Caco-2 (cell line): Measurements from ENCODE around the gene IP6K1. TPM values are rescaled to one million over a fixed set of nuclear protein-coding genes. Genes with fewer than 3 reads are reported as not detected.

ENCODE experiments used
- BruUV-seq: library from RNA; stranded (reverse); fragments of 400-500 nt; replicated peaks from 2 replicates; lab custom pipeline; 2021; lab: Mats Ljungman, UMichigan
- CTCF ChIA-PET: fragments of 300-600 bp; sonication (Branson Sonifier 250); formaldehyde crosslinking; loops from one replicate; lab custom pipeline; 2022; ENCODE audit warnings: antibody characterized with exemption; lab: Charles Lee
- POLR2A ChIA-PET: fragments of 300-600 bp; sonication (Branson Sonifier 250); formaldehyde crosslinking; loops from one replicate; lab custom pipeline; 2022; ENCODE audit warnings: antibody characterized with exemption; lab: Charles Lee
- DNase-seq, 2 experiments: peaks; one replicate each; pipeline versions ENCODE4 v3.0.0 to v3.0.0-alpha.2; 2020 to 2022
- H3K27me3 ChIP-seq: replicated peaks from 2 replicates; pipeline ENCODE4 v1.6.0; 2011; ENCODE audit warnings: low read length; ENCODE audit not compliant: control insufficient read depth, insufficient read depth
- H3K36me3 ChIP-seq: 2 replicates; pipeline ENCODE4 v1.5.1; 2011; ENCODE audit warnings: low read length; ENCODE audit not compliant: control insufficient read depth, insufficient read depth
- H3K4me1 ChIP-seq: fragments of 250-450 bp; sonication (Bioruptor Pico); 2 replicates; pipeline ENCODE4 v1.5.1; 2020; ENCODE audit warnings: mild to moderate bottlenecking
- H3K4me3 ChIP-seq: 2 replicates; pipeline ENCODE4 v1.5.1; 2011; ENCODE audit warnings: low read depth, mild to moderate bottlenecking, control low read depth, low read length
- H3K9me3 ChIP-seq: fragments of 250-450 bp; sonication (Bioruptor Pico); 2 replicates; pipeline ENCODE4 v1.5.1; 2020; ENCODE audit warnings: mild to moderate bottlenecking, moderate library complexity
- H3K27ac Mint-ChIP-seq: one replicate; pipeline ENCODE4 v1.8.0; 2022; ENCODE audit warnings: mixed read lengths; ENCODE audit not compliant: unreplicated experiment
- H3K27me3 Mint-ChIP-seq: one replicate; pipeline ENCODE4 v1.8.0; 2022; ENCODE audit warnings: mixed read lengths; ENCODE audit not compliant: insufficient read depth, unreplicated experiment
- H3K36me3 Mint-ChIP-seq: one replicate; pipeline ENCODE4 v1.8.0; 2022; ENCODE audit warnings: mild to moderate bottlenecking, mixed read lengths; ENCODE audit not compliant: insufficient read depth, unreplicated experiment
- H3K4me1 Mint-ChIP-seq: one replicate; pipeline ENCODE4 v1.8.0; 2022; ENCODE audit warnings: low read depth, mixed read lengths; ENCODE audit not compliant: unreplicated experiment
- H3K4me3 Mint-ChIP-seq: one replicate; pipeline ENCODE4 v1.8.0; 2022; ENCODE audit warnings: mild to moderate bottlenecking, moderate library complexity, mixed read lengths; ENCODE audit not compliant: unreplicated experiment
- H3K9me3 Mint-ChIP-seq: one replicate; pipeline ENCODE4 v1.8.0; 2022; ENCODE audit warnings: mixed read lengths; ENCODE audit not compliant: unreplicated experiment
- intact Hi-C: fragments of 100-400 bp; cut with micrococcal nuclease; formaldehyde crosslinking; loops from one replicate; pipeline ENCODE4 v1.10.0; 2022; ENCODE audit not compliant: unreplicated experiment
- microRNA-seq: library from miRNA; unstranded; fragments of <30 nt; microRNA quantifications from one replicate; pipeline ENCODE4 v1.2.0, GENCODE V29; 2022
- total RNA-seq: library from RNA; stranded (reverse); gene quantifications from 2 replicates; pipeline ENCODE4 v1.2.3, GENCODE V29; 2022
- TF ChIP-seq, protein P1 (sequence below), 2 experiments: fragments of 200-600 bp in 1 of 2; IDR thresholded peaks; 1 replicate in 1 of 2; 2 replicates in 1 of 2; pipeline versions ENCODE4 v1.5.1 to v1.8.0; 2011 to 2022; ENCODE audit warnings: antibody characterized with exemption in 1 of 2, control low read depth in 1 of 2, inconsistent platforms in 1 of 2, low read depth in 1 of 2, low read length in 1 of 2, mild to moderate bottlenecking in 1 of 2, moderate library complexity in 1 of 2; ENCODE audit not compliant: insufficient read depth in 1 of 2, severe bottlenecking in 1 of 2, unreplicated experiment in 1 of 2

Gene IP6K1
- total RNA-seq, 1 experiment from 2014 or later, result 35.5 TPM

DNA sequence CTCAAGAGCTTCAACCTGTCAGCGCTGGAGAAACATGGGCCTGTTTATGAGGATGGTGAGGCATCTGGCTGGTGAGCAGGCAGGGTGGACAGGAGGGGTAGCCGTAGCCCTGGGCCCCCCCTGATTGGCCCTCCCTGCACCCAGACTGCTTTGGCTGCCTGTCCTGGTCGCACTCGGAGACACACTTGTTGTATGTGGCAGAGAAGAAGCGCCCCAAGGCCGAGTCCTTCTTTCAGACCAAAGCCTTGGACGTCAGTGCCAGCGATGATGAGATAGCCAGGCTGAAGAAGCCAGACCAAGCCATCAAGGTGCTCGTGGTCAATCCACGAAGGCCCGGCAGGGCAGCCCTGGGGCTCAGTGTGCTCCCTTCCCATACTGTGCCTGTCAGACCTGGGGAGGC lies 110.4 kb downstream of the IP6K1 start:
- POLR2A ChIA-PET, result interaction anchor here (0.6 kb wide), 1 partner anchor 17 kb away, joined by 5 read pairs; no protein-coding TSS in a partner anchor

GRCh38 chr3:49674497-49674983 lies 111.8 kb downstream of the IP6K1 start:
- peaks cover 7% of the 10 kb centered on the region for H3K4me1 Mint-ChIP-seq
- Histone ChIP-seq H3K4me3 (peak overlapping the region; percentile 75), H3K36me3 (peaks cover 6% of the 10 kb centered on the region), H3K9me3 (no peaks in the 10 kb centered on the region), H3K27me3 (no peaks in the 10 kb centered on the region), H3K4me1 (0 out of 2 replicates have a peak, but pooled peaks cover 4% of the 10 kb centered on the region)
- intact Hi-C loops, result loop anchor here (1.0 to 5.0 kb wide), 2 partner anchors 87 to 334 kb away; partner anchors contain the start of gene USP4
- DNase-seq, result peak in 1 of 2 experiments; percentile 57
- peaks cover 46% of the 10 kb centered on the region for H3K36me3 Mint-ChIP-seq
- TF ChIP-seq, protein P1, sequence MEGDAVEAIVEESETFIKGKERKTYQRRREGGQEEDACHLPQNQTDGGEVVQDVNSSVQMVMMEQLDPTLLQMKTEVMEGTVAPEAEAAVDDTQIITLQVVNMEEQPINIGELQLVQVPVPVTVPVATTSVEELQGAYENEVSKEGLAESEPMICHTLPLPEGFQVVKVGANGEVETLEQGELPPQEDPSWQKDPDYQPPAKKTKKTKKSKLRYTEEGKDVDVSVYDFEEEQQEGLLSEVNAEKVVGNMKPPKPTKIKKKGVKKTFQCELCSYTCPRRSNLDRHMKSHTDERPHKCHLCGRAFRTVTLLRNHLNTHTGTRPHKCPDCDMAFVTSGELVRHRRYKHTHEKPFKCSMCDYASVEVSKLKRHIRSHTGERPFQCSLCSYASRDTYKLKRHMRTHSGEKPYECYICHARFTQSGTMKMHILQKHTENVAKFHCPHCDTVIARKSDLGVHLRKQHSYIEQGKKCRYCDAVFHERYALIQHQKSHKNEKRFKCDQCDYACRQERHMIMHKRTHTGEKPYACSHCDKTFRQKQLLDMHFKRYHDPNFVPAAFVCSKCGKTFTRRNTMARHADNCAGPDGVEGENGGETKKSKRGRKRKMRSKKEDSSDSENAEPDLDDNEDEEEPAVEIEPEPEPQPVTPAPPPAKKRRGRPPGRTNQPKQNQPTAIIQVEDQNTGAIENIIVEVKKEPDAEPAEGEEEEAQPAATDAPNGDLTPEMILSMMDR (IDR thresholded peaks at IDR 0.05; ENCODE audit: insufficient read depth in 1 of 2, low read depth in 1 of 2, low read length in 1 of 2, severe bottlenecking in 1 of 2, unreplicated experiment in 1 of 2), result no peak
- peak overlapping the region; percentile 96 for H3K27ac Mint-ChIP-seq
- POLR2A ChIA-PET, result no interaction called here
- CTCF ChIA-PET, result no interaction called here
- no TSS peak for BruUV-seq
- H3K27me3 Mint-ChIP-seq, result no peaks in the 10 kb centered on the region
- H3K9me3 Mint-ChIP-seq, result no peaks in the 10 kb centered on the region
- peak overlapping the region; percentile 93 for H3K4me3 Mint-ChIP-seq

More for the DNA sequence above, 110.4 kb downstream of the IP6K1 start:
- no peak overlapping the region for H3K4me3 Mint-ChIP-seq
- H3K4me1 Mint-ChIP-seq, result peaks cover 7% of the 10 kb centered on the region
- Histone ChIP-seq H3K27me3 (no peaks in the 10 kb centered on the region), H3K4me3 (no peak overlapping the region), H3K36me3 (peaks cover 6% of the 10 kb centered on the region), H3K9me3 (no peaks in the 10 kb centered on the region), H3K4me1 (0 out of 2 replicates have a peak, but pooled peaks cover 4% of the 10 kb centered on the region)
- CTCF ChIA-PET, result no interaction called here
- no peaks in the 10 kb centered on the region for H3K27me3 Mint-ChIP-seq
- intact Hi-C loops, result no loop called here
- TF ChIP-seq, protein P1 (IDR thresholded peaks at IDR 0.05; ENCODE audit: insufficient read depth in 1 of 2, low read depth in 1 of 2, low read length in 1 of 2, severe bottlenecking in 1 of 2, unreplicated experiment in 1 of 2), result no peak
- peaks cover 46% of the 10 kb centered on the region for H3K36me3 Mint-ChIP-seq
- no peak overlapping the region for H3K27ac Mint-ChIP-seq
- H3K9me3 Mint-ChIP-seq, result no peaks in the 10 kb centered on the region
- BruUV-seq, result TSS peak; percentile 48
- no peak for DNase-seq

Small RNA genes lying within 50 kb of the gene (microRNA-seq; reads per million reads assigned to microRNA genes)
- not detected for gene MIR5193

Other genes with a start within 250 kb of the IP6K1 start
- gene BSN, start 232.1 kb downstream of the IP6K1 start, total RNA-seq, result 0.77 and 0.93 TPM in 2 replicates
- gene APEH, start 112.2 kb downstream of the IP6K1 start, total RNA-seq, result 236 and 279 TPM in 2 replicates
- gene MST1, start 97.1 kb downstream of the IP6K1 start, total RNA-seq, result 12.6 and 15.4 TPM in 2 replicates
- 45.2 and 50.3 TPM in 2 replicates for gene RNF123, start 97.0 kb downstream of the IP6K1 start, total RNA-seq
- not detected in 2 replicates for gene AMIGO3, start 66.9 kb downstream of the IP6K1 start, total RNA-seq
- gene GMPPB, start 62.6 kb downstream of the IP6K1 start, total RNA-seq, result 26.2 and 26.5 TPM in 2 replicates
- not detected in 2 replicates for gene CDHR4, start 13.3 kb upstream of the IP6K1 start, total RNA-seq
- not detected in 2 replicates for gene INKA1, start 16.7 kb upstream of the IP6K1 start, total RNA-seq
- 0.93 TPM in 1 of 2 replicates, not detected in the other for gene UBA7, start 27.4 kb upstream of the IP6K1 start, total RNA-seq
- 25.1 and 28.0 TPM in 2 replicates for gene TRAIP, start 70.0 kb upstream of the IP6K1 start, total RNA-seq
- gene CAMKV, start 83.4 kb upstream of the IP6K1 start, total RNA-seq, result 13.1 and 15.6 TPM in 2 replicates
- 11.8 and 13.6 TPM in 2 replicates for gene MST1R, start 117.3 kb upstream of the IP6K1 start, total RNA-seq
- gene MON1A, start 143.3 kb upstream of the IP6K1 start, total RNA-seq, result 7.4 and 7.7 TPM in 2 replicates
- 69.8 and 74.1 TPM in 2 replicates for gene RBM6, start 153.6 kb upstream of the IP6K1 start, total RNA-seq